HG03196 (cell line): ENCODE results near the gene RAB34.
A peak's percentile ranks its signal among the peaks of the same experiment; 100 is the strongest.

Experiments used
- ATAC-seq: cut with Tn5 transposase; IDR thresholded peaks from one replicate; pipeline ENCODE4 v1.9.1; 2021; ENCODE audit not compliant: unreplicated experiment

Gene RAB34

GRCh38 chr17:28712705-28713415 lies 4.8 kb downstream of the RAB34 start:
- no peak for ATAC-seq

DNA sequence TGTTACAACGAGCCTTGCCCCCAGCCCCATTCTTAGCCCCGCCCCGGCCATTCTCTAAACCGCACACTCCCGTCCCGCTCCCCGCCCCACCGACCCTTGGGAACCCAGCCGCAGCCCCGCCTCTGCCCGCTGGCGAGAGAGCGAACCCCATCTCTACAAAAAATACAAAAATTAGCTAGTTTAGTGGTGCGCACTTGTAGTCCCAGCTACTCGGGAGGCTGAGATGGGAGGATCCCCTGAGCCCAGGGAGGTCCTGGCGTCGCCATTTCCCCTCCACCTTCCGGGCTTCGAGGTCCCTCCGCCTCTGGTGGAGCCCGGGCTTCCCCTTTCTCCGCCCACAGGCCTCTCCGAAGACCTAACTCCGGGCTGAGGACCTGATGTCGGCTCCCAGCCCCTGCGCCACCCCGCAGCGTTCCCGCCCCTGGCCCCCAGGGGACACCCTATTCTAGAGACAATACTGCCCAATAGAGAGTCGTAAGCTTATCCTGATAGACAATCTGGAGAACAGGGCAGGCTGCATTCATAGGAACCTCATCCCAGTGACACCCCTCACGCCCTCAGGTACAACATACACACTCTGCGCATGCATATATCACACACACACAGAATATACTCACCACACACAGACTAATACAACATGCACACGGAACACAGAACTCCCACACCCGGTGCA lies 5.5 kb downstream of the RAB34 start:
- ATAC-seq = no peak

GRCh38 chr17:28711723-28712031 lies 6.0 kb downstream of the RAB34 start, which contains the start of gene PROCA1:
Gene PROCA1, minus strand, starts transcription at chr17:28711888. Its CDS starts 228 bp downstream, at chr17:28711660.
- no peak for ATAC-seq

DNA sequence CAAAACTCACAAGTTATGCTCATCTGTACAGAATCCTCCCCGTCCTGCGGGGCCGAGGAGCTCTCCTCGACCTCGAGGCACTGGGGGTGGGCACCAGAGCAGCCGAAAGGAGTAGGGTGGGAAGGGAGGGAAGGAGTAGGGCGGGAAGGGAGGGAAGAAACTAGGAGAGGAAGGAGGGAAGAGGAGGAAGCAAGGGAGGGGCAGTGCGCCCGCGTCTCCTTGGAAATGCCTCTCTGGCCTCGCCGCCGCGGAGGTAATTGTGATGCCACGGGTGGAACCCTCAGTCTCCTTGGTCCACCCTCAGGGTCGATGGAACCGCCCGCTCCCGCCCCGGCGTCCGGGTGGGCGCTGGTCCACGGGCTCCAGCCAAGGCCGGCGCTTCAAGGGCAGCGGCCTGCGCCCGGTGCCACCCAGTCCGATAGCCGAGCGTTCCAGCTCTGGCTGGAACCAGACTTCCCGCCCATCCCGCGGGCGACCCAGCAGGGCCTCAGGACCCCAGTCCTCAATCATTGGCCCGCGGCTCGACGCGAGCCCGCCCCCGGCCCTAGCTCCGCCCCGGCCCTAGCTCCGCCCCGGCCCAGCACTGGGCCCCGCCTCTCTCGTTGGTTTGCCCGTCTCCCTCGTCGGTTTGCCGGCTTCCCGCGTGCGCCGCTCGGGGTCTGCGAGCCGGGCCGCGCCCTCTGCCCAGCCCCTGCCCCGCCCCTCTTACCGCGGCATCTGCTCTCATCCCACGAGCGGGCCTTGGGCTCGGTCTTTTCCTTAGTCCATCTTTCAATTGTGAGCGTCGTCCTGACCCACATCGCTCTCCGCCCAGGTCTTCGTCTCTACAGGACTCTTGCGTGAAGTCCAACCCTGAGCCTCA lies 6.6 kb downstream of the RAB34 start:
- ATAC-seq = peak; percentile 65

DNA sequence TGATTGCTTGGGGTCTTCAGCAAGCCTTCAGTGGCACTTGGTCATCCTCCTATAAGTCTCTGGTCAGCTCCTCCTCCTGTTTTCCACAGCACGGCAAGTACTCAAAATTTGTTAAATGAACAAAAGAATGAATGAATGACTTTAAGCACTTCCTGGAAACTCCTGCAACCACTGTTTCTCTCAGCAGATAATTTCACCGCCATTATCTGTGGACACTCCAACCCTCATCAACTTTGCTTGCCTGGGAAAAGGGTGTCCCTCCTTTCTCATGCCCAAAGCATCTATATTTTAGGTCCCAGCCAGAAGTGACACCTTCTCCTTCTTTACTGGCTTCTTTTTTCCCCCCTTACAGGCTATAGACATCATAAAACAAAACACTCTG lies 10.3 kb downstream of the RAB34 start:
- ATAC-seq = no peak

DNA sequence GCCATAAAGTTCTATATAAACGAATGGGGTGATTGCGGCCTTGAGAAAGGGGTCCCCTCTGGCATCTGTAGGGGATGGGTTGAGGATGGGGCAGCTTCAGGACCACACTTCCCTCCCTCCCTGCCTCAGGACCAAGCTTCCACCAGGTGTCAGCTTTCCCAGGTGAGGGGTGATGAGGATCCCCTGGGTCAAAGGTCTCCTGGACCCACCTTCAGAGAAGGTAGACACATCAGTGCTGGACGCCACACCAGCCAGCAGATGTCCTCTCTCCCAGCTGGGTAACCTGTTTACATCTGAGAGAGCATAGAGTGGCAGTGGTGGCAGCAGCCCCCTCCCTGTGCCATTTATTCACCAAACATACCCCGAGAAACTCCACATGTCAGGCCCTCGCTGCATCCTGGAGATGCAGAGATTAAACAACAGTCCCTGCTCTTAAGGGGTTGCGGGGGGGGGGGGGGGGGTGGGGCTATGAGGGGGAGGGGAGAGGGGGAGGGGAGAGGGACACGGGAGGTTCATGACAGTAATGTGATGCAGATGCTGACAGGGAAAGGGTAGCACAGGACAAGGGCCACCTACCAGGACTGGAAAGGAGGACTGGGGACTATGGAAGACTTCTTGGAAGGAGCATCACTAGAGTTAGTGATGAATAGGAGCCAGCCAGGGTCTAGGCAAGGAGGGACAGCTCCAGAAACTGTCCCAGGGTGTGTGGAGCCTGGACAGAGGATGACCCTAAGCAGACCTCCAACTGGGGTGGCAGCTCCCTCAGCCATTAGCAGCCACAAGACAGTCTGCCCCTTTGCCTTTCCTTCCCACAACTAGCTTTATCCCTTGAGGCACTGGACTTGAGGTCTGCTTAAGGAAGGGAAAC lies 11.0 kb downstream of the RAB34 start:
- no peak for ATAC-seq

DNA sequence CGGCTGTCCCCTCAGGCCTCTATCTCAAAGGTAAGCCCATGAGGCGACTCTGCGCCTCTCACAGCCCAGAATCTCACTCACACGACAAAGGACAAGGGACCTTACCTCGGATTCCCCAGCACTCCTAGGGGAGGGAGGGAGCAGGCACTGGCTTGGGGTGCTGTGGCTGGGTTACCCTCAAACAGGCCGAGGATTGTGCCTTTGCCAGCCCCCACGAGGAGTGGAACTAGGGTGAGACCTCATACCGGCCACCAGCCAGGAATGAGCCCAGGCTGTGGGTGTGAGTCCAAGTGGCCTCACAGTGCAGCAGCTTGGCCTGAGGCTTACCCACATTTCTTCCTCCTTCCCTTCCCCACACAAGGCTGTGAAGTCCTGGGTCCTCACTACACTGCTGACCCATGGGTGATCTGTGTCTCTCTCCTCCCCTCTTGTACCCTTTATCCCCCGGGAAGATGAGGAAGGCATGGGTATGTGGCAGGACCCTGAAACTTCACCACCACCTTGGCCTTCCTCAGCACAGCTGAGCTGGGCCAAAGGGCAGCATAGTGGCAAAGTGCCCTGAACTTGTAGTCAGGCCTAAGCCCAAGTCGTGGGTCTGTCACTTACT lies 11.8 kb downstream of the RAB34 start:
- ATAC-seq = no peak

DNA sequence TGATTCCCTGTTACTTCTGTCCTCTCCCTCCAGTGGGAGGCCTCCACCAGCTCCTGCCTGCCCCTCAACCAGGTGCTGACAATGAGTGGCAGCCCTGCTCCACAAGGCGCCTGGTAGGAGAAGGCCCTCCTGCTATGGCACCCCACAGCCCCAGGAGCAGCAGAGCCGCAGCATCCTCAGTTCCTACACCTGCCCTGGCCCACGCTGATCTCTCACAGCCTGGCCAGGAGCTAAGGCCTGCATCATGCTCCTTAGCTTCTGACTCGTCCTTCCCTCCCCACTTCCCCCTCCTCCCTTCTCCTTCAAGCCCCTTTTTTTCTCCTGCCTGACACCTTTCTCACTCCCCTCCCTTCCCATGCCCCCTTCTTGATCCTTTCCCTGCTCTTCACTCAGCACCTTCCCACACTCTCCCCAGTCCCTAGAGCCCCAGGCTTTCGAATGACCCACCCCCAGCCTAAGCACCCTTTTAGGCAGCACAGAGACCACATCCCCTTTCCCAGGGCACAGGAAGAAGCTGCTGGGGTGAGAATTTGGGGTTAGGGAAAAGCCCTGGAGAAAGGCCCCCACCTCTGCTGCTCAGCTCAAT lies 12.5 kb downstream of the RAB34 start:
- ATAC-seq = no peak

- no peak for ATAC-seq
Observed at GRCh38 chr17:28704219-28704858, 13.3 kb downstream of the RAB34 start.

GRCh38 chr17:28703552-28704218 lies 14.0 kb downstream of the RAB34 start:
- no peak for ATAC-seq

- no peak for ATAC-seq
Observed at GRCh38 chr17:28702752-28703150, 14.9 kb downstream of the RAB34 start.

DNA sequence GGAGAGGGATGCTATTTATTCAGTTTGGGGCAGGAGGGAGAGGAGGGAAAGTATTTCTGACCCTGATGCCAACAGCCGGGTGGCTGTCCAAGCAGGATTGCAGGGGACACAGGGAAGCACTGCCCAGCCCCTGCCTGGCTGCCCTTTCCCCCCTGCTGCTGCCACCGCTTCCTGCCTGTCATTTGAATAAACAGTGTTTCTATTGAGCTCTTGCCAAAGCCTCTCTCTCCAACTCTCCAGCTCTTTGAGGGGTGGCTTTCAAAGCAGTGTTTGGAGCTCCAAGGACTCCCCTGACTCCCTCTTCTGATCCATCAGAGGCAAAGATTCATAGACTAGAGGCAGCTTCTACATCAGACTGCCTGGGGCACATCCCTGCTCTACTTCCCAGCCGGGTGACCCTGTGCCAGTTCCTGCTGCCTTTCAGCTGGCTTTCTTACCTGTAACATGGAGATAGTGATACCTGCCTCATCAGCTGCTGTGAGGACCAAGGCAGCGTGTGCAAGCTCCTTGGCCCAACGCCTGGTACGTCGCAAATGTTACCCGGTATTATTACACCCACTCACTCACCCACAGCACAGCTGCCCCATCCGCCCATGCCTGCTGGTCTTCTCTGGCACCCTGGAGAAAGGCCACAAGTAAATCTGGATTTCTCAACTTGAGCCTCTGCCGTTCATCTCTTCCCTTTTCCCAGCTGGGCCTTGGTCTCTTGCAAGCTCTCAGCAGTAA lies 15.5 kb downstream of the RAB34 start:
- ATAC-seq = no peak

GRCh38 chr17:28700830-28701492 lies 16.7 kb downstream of the RAB34 start:
- no peak for ATAC-seq

DNA sequence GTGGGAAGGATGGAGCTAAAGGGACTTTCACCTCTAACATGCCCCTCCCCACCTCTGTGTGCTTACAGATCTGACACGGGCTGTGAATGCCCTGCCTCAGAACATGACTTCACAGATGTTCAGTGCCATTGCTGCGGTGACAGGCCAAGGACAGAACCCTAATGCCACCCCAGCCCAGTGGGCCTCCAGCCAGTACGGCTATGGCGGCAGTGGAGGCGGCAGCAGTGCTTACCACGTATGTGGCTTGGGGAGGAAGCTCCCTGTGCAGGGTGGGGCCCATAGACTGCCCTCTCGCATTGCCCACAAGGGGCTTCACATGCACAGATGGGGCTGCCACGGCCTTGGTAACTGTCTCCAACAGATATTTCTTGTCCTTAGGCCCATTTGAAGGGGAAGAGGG lies 17.4 kb downstream of the RAB34 start:
- ATAC-seq = no peak

GRCh38 chr17:28698253-28698941 lies 19.3 kb downstream of the RAB34 start:
- ATAC-seq = no peak

DNA sequence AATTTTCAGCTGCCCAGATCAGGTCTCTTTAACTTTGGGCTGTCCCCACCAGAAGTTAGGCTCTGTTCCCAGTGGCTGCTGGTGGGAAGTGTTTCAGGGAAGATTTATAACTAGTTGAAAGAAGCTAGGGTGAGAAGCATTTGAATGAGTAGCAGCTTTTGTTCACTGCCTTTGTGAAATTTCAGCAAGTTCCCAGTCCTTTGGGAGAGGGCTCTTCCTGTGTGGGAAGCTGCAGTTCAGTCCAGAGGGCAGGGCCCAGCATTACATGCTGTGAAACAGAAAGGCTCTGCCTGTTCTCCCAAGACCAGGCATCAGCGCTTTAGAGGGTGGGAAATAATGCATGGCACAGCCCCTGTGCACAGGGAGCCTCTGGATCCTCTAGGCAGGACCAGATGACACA lies 23.8 kb downstream of the RAB34 start:
- no peak for ATAC-seq

DNA sequence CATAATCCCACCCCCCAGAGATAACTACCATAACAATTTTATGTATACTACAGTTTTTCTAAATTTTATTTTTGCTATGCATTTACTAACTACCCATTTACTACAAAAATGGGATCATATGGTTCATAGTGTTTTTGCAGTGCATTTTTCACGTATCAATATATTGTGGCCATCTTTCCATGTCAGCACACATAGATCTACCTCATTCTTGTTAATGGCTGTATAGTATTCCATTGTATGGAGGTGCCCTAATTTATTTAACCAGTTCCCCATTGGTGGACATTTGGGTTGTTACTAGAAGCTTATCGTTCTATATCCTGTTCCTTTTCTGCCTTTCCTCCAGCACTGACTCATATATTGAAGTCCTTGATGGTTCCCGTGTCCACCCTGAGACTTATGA lies 28.7 kb downstream of the RAB34 start:
- no peak for ATAC-seq
